Measurements from ENCODE around the gene FGF3.

FGF3 gene

GRCh38 chr11:69822676-69823494 is 3.7 kb upstream of the FGF3 start:
- H3K27ac ChIP-seq, result no peak overlapping the region

GRCh38 chr11:69821511-69822040 is 2.4 kb upstream of the FGF3 start:
- TF ChIP-seq CTCF (conservative IDR thresholded peaks at IDR 0.05), result no peak
- H3K27ac ChIP-seq, result no peak overlapping the region

More at GRCh38 chr11:69822676-69823494, 3.7 kb upstream of the FGF3 start:
- no peak for TF ChIP-seq CTCF (conservative IDR thresholded peaks at IDR 0.05)

GRCh38 chr11:69820441-69820840 is 1.2 kb upstream of the FGF3 start:
- no peak for TF ChIP-seq CTCF (conservative IDR thresholded peaks at IDR 0.05)
- no peak overlapping the region for H3K27ac ChIP-seq

DNA sequence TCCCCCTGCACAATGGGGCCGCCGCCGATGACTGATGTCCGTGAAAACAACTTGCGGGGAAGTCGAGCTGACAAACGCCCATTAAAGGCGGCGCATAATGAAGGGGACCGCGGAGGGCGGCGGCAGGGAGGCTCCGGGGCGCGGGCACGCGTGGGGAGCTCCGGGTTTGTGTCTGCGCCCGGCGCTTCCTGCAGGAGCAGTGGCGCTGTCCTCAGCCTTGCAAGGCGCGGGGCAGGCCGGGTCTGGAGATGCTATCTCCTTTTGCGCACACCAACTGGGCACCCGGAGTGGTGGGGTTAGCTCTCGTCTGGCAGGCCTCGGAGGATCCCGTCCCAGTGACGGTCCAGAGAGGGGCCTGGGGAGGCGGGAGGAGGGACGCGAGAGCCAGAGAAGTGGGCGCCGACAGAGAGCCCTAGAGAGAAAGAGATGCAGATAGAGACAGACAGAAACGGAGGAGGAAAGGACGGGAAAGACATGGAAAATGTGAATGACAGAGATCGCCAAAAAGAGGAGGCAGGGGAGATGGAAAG is 390 bp upstream of the FGF3 start:
- H3K27ac ChIP-seq, result no peak overlapping the region
- peak; percentile 15 for TF ChIP-seq CTCF (conservative IDR thresholded peaks at IDR 0.05)

GRCh38 chr11:69818231-69818602 is 999 bp downstream of the FGF3 start:
- no peak overlapping the region for H3K27ac ChIP-seq
- TF ChIP-seq CTCF (conservative IDR thresholded peaks at IDR 0.05), result no peak

- TF ChIP-seq CTCF (conservative IDR thresholded peaks at IDR 0.05), result no peak
- H3K27ac ChIP-seq, result no peak overlapping the region
Observed at GRCh38 chr11:69817265-69818230, 1.7 kb downstream of the FGF3 start.

- no peak overlapping the region for H3K27ac ChIP-seq
- TF ChIP-seq CTCF (conservative IDR thresholded peaks at IDR 0.05), result no peak
Observed at GRCh38 chr11:69816671-69817070, 2.5 kb downstream of the FGF3 start.
